Vagina (tissue), 2 donors: ENCODE data around the gene PARD3.

Experiments used
- CTCF ChIP-seq, 3 experiments: fragments of 450-650 bp in 2 of 3; fragments of 200-600 bp in 1 of 3; sonication (generic) in 1 of 3; IDR thresholded peaks; one replicate each; pipeline ENCODE4 v1.5.1; 2017 to 2019; ENCODE audit warnings: antibody characterized with exemption in 3 of 3, mild to moderate bottlenecking in 2 of 3, moderate library complexity in 2 of 3
- POLR2A ChIP-seq, 2 donors: fragments of 450-650 bp; IDR thresholded peaks; one replicate each; pipeline ENCODE4 v1.6.1; 2017; ENCODE audit warnings: antibody characterized with exemption in 2 of 2, mild to moderate bottlenecking in 2 of 2, moderate library complexity in 2 of 2

- TF ChIP-seq CTCF (IDR thresholded peaks at IDR 0.05) (no peak), POLR2A (IDR thresholded peaks at IDR 0.05) (no peak)
Observed at GRCh38 chr10:34544400-34544799, 270.7 kb downstream of the PARD3 start.
